RWPE2 (cell line): ENCODE data around the gene PTPRN.

Experiments
- ATAC-seq: fragments of 200-7000 bp; cut with Tn5 transposase; 3 replicates; pipeline ENCODE4 v1.9.1; 2021; ENCODE audit warnings: low read depth
- DNase-seq: peaks from one replicate; pipeline ENCODE4 v3.0.0-alpha.2; 2020; ENCODE audit warnings: low spot score
- H3K27ac ChIP-seq: fragments of 450-650 bp; 2 replicates; pipeline ENCODE4 v1.5.1; 2017; ENCODE audit warnings: mild to moderate bottlenecking; ENCODE audit not compliant: poor library complexity, severe bottlenecking
- H3K27me3 ChIP-seq: fragments of 250-450 bp; sonication (Bioruptor Pico); 2 replicates; pipeline ENCODE4 v1.5.1; 2021; ENCODE audit warnings: mild to moderate bottlenecking, moderate library complexity; ENCODE audit not compliant: insufficient read depth, poor library complexity, severe bottlenecking
- H3K36me3 ChIP-seq: fragments of 250-450 bp; sonication (Bioruptor Pico); 2 replicates; pipeline ENCODE4 v1.5.1; 2020; ENCODE audit warnings: low read depth, mild to moderate bottlenecking, moderate library complexity
- H3K4me1 ChIP-seq: fragments of 250-450 bp; sonication (Bioruptor Pico); 2 replicates; pipeline ENCODE4 v1.5.1; 2021; ENCODE audit warnings: mild to moderate bottlenecking, moderate library complexity; ENCODE audit not compliant: insufficient read depth, poor library complexity, severe bottlenecking
- H3K4me3 ChIP-seq: fragments of 250-450 bp; sonication (Bioruptor Pico); 2 replicates; pipeline ENCODE4 v1.5.1; 2021; ENCODE audit warnings: mild to moderate bottlenecking, moderate library complexity; ENCODE audit not compliant: severe bottlenecking
- H3K9me3 ChIP-seq: fragments of 250-450 bp; sonication (Bioruptor Pico); 2 replicates; pipeline ENCODE4 v1.5.1; 2021; ENCODE audit warnings: mild to moderate bottlenecking, moderate library complexity; ENCODE audit not compliant: severe bottlenecking
- TF ChIP-seq, protein P1 (sequence below): fragments of 450-650 bp; IDR thresholded peaks from one replicate; pipeline ENCODE4 v1.5.1; 2017; ENCODE audit warnings: mild to moderate bottlenecking, moderate library complexity; ENCODE audit not compliant: poor library complexity, severe bottlenecking

PTPRN gene

DNA sequence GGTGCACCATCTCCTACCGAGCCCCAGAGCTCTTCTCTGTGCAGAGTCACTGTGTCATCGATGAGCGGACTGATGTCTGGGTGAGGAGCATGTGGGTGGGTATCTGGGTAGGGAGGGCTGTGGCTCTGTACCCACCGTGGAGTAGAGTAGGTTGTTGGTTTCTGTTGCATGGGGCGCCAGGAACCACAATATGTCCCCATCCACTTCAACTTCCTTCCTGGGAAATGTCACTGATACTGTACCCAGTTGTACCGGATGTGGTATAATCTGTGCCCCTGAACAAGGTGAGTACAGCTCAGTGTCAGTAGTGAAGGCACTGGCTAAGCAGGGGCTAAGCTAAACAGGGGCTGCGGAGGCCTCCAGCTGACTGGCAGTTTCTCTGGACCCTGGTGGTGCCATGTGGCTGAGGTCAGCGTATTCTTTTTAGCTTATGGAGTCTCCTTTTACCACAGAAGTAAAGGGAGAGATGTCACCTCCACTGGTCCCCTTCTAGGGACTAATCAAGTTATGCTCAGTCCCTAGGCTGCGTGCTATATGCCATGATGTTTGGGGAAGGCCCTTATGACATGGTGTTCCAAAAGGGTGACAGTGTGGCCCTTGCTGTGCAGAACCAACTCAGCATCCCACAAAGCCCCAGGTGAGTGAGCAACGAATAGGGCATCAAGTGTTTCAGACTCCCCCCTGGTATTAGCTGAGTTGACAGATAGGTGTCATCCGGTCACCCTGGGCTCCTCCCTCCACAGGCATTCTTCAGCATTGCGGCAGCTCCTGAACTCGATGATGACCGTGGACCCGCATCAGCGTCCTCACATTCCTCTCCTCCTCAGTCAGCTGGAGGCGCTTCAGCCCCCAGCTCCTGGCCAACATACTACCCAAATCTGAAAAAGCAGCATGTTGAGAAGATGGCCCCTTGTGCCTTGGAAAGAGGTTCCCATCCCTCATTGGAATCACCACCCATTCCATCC, 61.2 kb downstream of the PTPRN start:
- Histone ChIP-seq H3K9me3 (no peaks in the 10 kb centered on the region), H3K27ac (peak overlapping the region; percentile 97), H3K4me1 (peaks cover 47% of the 10 kb centered on the region), H3K27me3 (no peaks in the 10 kb centered on the region), H3K36me3 (peaks cover 48% of the 10 kb centered on the region), H3K4me3 (no peak overlapping the region)
- DNase-seq: no peak
- ATAC-seq: no peak
- TF ChIP-seq, protein P1, sequence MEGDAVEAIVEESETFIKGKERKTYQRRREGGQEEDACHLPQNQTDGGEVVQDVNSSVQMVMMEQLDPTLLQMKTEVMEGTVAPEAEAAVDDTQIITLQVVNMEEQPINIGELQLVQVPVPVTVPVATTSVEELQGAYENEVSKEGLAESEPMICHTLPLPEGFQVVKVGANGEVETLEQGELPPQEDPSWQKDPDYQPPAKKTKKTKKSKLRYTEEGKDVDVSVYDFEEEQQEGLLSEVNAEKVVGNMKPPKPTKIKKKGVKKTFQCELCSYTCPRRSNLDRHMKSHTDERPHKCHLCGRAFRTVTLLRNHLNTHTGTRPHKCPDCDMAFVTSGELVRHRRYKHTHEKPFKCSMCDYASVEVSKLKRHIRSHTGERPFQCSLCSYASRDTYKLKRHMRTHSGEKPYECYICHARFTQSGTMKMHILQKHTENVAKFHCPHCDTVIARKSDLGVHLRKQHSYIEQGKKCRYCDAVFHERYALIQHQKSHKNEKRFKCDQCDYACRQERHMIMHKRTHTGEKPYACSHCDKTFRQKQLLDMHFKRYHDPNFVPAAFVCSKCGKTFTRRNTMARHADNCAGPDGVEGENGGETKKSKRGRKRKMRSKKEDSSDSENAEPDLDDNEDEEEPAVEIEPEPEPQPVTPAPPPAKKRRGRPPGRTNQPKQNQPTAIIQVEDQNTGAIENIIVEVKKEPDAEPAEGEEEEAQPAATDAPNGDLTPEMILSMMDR: no peak

DNA sequence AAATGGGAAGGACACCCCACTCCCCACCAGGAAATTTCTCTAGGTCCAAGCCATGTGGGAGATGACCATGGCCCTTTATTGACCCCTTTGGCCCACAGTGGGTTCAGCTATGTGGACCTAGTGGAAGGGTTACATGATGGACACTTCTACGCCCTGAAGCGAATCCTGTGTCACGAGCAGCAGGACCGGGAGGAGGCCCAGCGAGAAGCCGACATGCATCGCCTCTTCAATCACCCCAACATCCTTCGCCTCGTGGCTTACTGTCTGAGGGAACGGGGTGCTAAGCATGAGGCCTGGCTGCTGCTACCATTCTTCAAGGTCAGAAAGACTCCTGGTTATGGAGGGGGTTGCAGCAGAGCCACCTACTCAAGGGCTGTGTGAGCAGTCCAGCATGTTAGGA, 62.6 kb downstream of the PTPRN start:
- DNase-seq: no peak
- no peaks in the 10 kb centered on the region for H3K9me3 ChIP-seq
- H3K27me3 ChIP-seq: no peaks in the 10 kb centered on the region
- TF ChIP-seq, protein P1: no peak
- H3K4me3 ChIP-seq: peak overlapping the region; percentile 50
- H3K4me1 ChIP-seq: peaks cover 39% of the 10 kb centered on the region
- no peak for ATAC-seq
- peaks cover 41% of the 10 kb centered on the region for H3K36me3 ChIP-seq
- H3K27ac ChIP-seq: peak overlapping the region; percentile 97

DNA sequence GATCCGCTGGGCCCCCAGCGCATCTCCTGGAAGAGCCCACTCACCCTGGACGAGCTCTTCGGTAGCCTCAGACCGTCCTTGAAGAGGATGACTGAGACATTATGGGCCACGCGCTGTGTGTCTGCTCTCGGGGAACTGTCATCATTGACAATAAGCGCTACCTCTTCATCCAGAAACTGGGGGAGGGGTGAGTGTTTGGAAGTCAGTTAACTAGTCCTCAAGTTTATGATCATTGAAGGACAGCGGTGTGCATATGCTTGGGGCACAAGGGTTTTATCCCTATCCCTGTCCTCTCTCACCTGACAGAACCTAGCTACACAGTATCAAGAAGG, 63.3 kb downstream of the PTPRN start:
- DNase-seq: no peak
- TF ChIP-seq, protein P1: no peak
- ATAC-seq: no peak
- peak overlapping the region; percentile 50 for H3K4me3 ChIP-seq
- no peaks in the 10 kb centered on the region for H3K27me3 ChIP-seq
- peaks cover 34% of the 10 kb centered on the region for H3K36me3 ChIP-seq
- peak overlapping the region; percentile 97 for H3K27ac ChIP-seq
- peaks cover 32% of the 10 kb centered on the region for H3K4me1 ChIP-seq
- no peaks in the 10 kb centered on the region for H3K9me3 ChIP-seq

DNA sequence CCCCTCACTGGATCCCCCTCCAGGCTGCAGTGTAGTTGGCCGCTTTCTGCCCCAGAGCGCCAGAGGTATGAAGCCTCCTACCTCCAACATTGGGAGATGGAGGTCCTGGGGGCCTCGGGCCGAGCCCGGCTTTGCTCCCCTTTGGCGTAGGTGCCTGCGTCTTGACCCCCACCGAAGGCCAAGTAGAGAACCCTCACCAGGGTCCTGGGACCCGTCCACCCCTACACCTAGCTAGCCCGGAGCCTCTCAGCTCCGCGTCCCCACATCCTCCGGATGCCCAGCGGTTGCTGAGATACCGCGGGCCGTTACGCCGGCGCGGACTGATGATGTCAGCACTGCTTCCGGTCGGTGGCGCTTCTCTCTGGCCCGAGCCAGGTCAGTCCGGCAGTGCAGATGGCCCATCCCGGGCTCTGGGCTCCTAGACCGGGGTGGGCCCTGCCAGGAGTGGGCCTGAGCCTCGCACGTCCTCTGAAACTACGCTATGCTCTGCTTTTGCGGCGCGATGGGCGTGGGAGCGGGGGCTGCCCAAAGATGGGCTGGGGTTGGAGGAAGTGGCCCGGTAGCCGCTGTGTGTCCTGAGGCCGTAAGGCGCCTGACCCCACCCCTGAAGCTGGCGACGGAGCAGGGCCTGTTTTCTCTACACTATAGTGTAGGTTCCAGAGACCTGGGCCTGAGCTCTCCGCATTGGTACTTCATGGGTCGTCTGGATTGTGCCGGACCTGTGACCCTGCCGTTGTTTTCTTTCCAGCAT, 63.9 kb downstream of the PTPRN start, which contains the start of the genes GLB1L and STK16:
Gene GLB1L (minus strand): TSS at position 297 of the 751 bp plus-strand sequence. CDS start 1,871 bp downstream, outside the sequence.
Gene STK16 (plus strand): TSS at position 332 of the 751 bp plus-strand sequence. CDS start 521 bp downstream, outside the sequence.
- Histone ChIP-seq H3K27me3 (no peaks in the 10 kb centered on the region), H3K36me3 (peaks cover 28% of the 10 kb centered on the region), H3K4me1 (peaks cover 26% of the 10 kb centered on the region), H3K27ac (peak within 1 kb of the TSS; percentile 97), H3K4me3 (peak within 1 kb of the TSS; percentile 50), H3K9me3 (no peaks in the 10 kb centered on the region)
- peak; percentile 87 for DNase-seq
- ATAC-seq: peak; percentile 53
- TF ChIP-seq, protein P1: no peak
